HepG2 (cell line): ENCODE results near the gene OR8B2. TPM values are rescaled to one million over a fixed set of nuclear protein-coding genes. Genes with fewer than 3 reads are reported as not detected.
A peak's percentile ranks its signal among the peaks of the same experiment; 100 is the strongest.

ENCODE experiments used
- ATAC-seq: fragments of 200-7000 bp; cut with Tn5 transposase; 3 replicates; pipeline ENCODE4 v1.9.1; 2020; ENCODE audit warnings: mild to moderate bottlenecking, moderate library complexity
- BruUV-seq: library from RNA; stranded (reverse); fragments of 400-500 nt; replicated peaks from 2 replicates; lab custom pipeline; 2021; lab: Mats Ljungman, UMichigan
- CTCF ChIA-PET: fragments of 300-600 bp; formaldehyde crosslinking; extraction: SDS; loops from one replicate; lab custom pipeline; 2021; ENCODE audit warnings: low total read pairs, inconsistent platforms, low intra/inter-chr PET ratio; lab: Yijun Ruan, JAX
- POLR2A ChIA-PET: fragments of 350-600 bp; sonication (Branson Sonifier 250); formaldehyde crosslinking; loops from one replicate; lab custom pipeline; 2020; ENCODE audit warnings: antibody characterized with exemption, inconsistent platforms; lab: Yijun Ruan, JAX
- DNase-seq: peaks from one replicate; pipeline ENCODE4 v3.0.0-alpha.2; 2015; ENCODE audit warnings: low spot score
- FAIRE-seq: peaks from 3 replicates; lab custom pipeline; 2011; peaks lifted over from hg19 to GRCh38; lab: Jason Lieb, UNC
- H2AFZ ChIP-seq: one replicate; pipeline ENCODE4 v1.6.1; 2011; ENCODE audit warnings: low read length, inconsistent platforms
- H3K27ac ChIP-seq: fragments of 300-600 bp; 3 replicates; pipeline ENCODE4 v1.8.0; 2011; ENCODE audit warnings: mixed run types, mild to moderate bottlenecking, mixed read lengths, low read length, inconsistent platforms; ENCODE audit not compliant: insufficient read depth; ENCODE audit errors: extremely low read length
- H3K27me3 ChIP-seq, 2 experiments: fragments of 200-600 bp in 1 of 2; 2 replicates in 1 of 2; 3 replicates in 1 of 2; pipeline versions ENCODE4 v1.6.0 to v1.8.0; 2011; ENCODE audit warnings: low read length in 2 of 2, mild to moderate bottlenecking in 2 of 2, moderate library complexity in 2 of 2, inconsistent platforms in 1 of 2; ENCODE audit not compliant: insufficient read depth in 2 of 2, control insufficient read depth in 1 of 2
- H3K36me3 ChIP-seq, 2 experiments: fragments of 200-600 bp in 1 of 2; replicated peaks in 1 of 2; 2 replicates in 1 of 2; 3 replicates in 1 of 2; pipeline versions ENCODE4 v1.5.1 to v1.8.0; 2011; ENCODE audit warnings: low read length in 2 of 2, inconsistent platforms in 1 of 2; ENCODE audit not compliant: insufficient read depth in 2 of 2, control insufficient read depth in 1 of 2
- H3K4me1 ChIP-seq: 2 replicates; pipeline ENCODE4 v1.5.1; 2012; ENCODE audit warnings: low read length, inconsistent platforms; ENCODE audit not compliant: insufficient read depth
- H3K4me2 ChIP-seq: 2 replicates; pipeline ENCODE4 v1.6.0; 2011; ENCODE audit warnings: low read depth, low read length, inconsistent platforms
- H3K4me3 ChIP-seq, 3 experiments: fragments of 200-600 bp in 1 of 3; sonication (generic), shearing (Covaris generic) in 1 of 3; replicated peaks in 1 of 3; 2 replicates each; pipeline ENCODE4 v1.5.1; 2011 to 2016; ENCODE audit warnings: low read length in 3 of 3, inconsistent platforms in 2 of 3, low read depth in 2 of 3, mild to moderate bottlenecking in 2 of 3, control low read depth in 1 of 3, mixed read lengths in 1 of 3; ENCODE audit not compliant: insufficient read depth in 1 of 3
- H3K79me2 ChIP-seq: one replicate; pipeline ENCODE4 v1.6.1; 2011; ENCODE audit warnings: low read length, inconsistent platforms; ENCODE audit not compliant: insufficient read depth
- H3K9ac ChIP-seq: 2 replicates; pipeline ENCODE4 v1.6.0; 2011; ENCODE audit warnings: mild to moderate bottlenecking, low read depth, low read length, inconsistent platforms; ENCODE audit not compliant: insufficient read depth
- H3K9me3 ChIP-seq: 2 replicates; pipeline ENCODE4 v1.5.1; 2012; ENCODE audit warnings: mild to moderate bottlenecking, low read length
- H4K20me1 ChIP-seq: 2 replicates; pipeline ENCODE4 v1.6.0; 2011; ENCODE audit warnings: inconsistent platforms, mild to moderate bottlenecking, low read length, moderate library complexity; ENCODE audit not compliant: insufficient read depth
- CCDC6 ChIP-seq: sonication (generic); formaldehyde crosslinking; IDR thresholded peaks from 2 replicates; pipeline ENCODE4 v1.8.1; 2022; ENCODE audit warnings: mild to moderate bottlenecking, missing genetic modification reagents, moderate library complexity
- EHMT2 ChIP-seq: fragments of 200-600 bp; sonication (generic); IDR thresholded peaks from 2 replicates; pipeline ENCODE4 v1.7.0; 2017; ENCODE audit warnings: antibody characterized with exemption, low read depth, low read length, borderline replicate concordance
- EP300 ChIP-seq, 3 experiments: sonication (generic) in 1 of 3; formaldehyde crosslinking in 1 of 3; IDR thresholded peaks; 2 replicates each; pipeline versions ENCODE4 v1.5.1 to v1.6.1; 2011 to 2020; ENCODE audit warnings: low read depth in 2 of 3, low read length in 2 of 3, borderline replicate concordance in 1 of 3, improper control_type of control experiment in 1 of 3, mild to moderate bottlenecking in 1 of 3, missing genetic modification reagents in 1 of 3, moderate library complexity in 1 of 3
- GFI1 ChIP-seq: sonication (generic); formaldehyde crosslinking; IDR thresholded peaks from 2 replicates; pipeline ENCODE4 v1.5.0; 2020; ENCODE audit warnings: missing genetic modification reagents, mild to moderate bottlenecking, borderline replicate concordance
- HNF4A ChIP-seq: sonication (generic); formaldehyde crosslinking; IDR thresholded peaks from 2 replicates; pipeline ENCODE4 v1.4.0; 2020; ENCODE audit warnings: missing genetic modification reagents
- HNF4G ChIP-seq, 2 experiments: sonication (generic) in 1 of 2; formaldehyde crosslinking in 1 of 2; IDR thresholded peaks; 2 replicates each; pipeline versions ENCODE4 v1.4.0 to v1.6.1; 2011 to 2020; ENCODE audit warnings: borderline replicate concordance in 2 of 2, low read depth in 2 of 2, mild to moderate bottlenecking in 2 of 2, low read length in 1 of 2, missing genetic modification reagents in 1 of 2, moderate library complexity in 1 of 2
- NCOR1 ChIP-seq: fragments of 200-600 bp; sonication (generic); IDR thresholded peaks from 2 replicates; pipeline ENCODE4 v1.7.0; 2017; ENCODE audit warnings: antibody characterized with exemption, low read length, borderline replicate concordance
- NRL ChIP-seq: sonication (generic); formaldehyde crosslinking; IDR thresholded peaks from 2 replicates; pipeline ENCODE4 v1.5.0; 2020; ENCODE audit warnings: missing genetic modification reagents, mild to moderate bottlenecking, moderate library complexity, borderline replicate concordance
- SOX13 ChIP-seq, 3 experiments: fragments of 450-650 bp in 1 of 3; sonication (generic) in 1 of 3; formaldehyde crosslinking in 1 of 3; IDR thresholded peaks in 2 of 3; conservative IDR thresholded peaks in 1 of 3; 2 replicates each; pipeline versions ENCODE4 v1.5.0 to v1.6.1; 2016 to 2020; ENCODE audit warnings: antibody characterized with exemption in 1 of 3, mild to moderate bottlenecking in 1 of 3, missing compliant biosample characterization in 1 of 3, missing genetic modification reagents in 1 of 3, moderate library complexity in 1 of 3
- SOX5 ChIP-seq: IDR thresholded peaks from 2 replicates; pipeline ENCODE4 v1.6.1; 2016; ENCODE audit warnings: borderline replicate concordance
- SOX6 ChIP-seq, 2 experiments: fragments of 450-650 bp in 1 of 2; sonication (generic) in 1 of 2; formaldehyde crosslinking in 1 of 2; IDR thresholded peaks; 2 replicates each; pipeline versions ENCODE4 v1.4.0 to v1.6.1; 2017 to 2020; ENCODE audit warnings: antibody characterized with exemption in 1 of 2, mild to moderate bottlenecking in 1 of 2, missing genetic modification reagents in 1 of 2
- ZNF337 ChIP-seq: sonication (generic); formaldehyde crosslinking; IDR thresholded peaks from 2 replicates; pipeline ENCODE4 v1.5.1; 2020; ENCODE audit warnings: missing genetic modification reagents, low read depth, mild to moderate bottlenecking, borderline replicate concordance
- ZNF549 ChIP-seq: sonication (generic); formaldehyde crosslinking; IDR thresholded peaks from 2 replicates; pipeline ENCODE4 v1.5.0; 2020; ENCODE audit warnings: missing genetic modification reagents
- ZNF577 ChIP-seq: sonication (generic); formaldehyde crosslinking; IDR thresholded peaks from 2 replicates; pipeline ENCODE4 v1.4.0; 2020; ENCODE audit warnings: mild to moderate bottlenecking, low read depth, missing genetic modification reagents, borderline replicate concordance
- ZNF605 ChIP-seq: sonication (generic); formaldehyde crosslinking; IDR thresholded peaks from 2 replicates; pipeline ENCODE4 v1.8.0; 2022; ENCODE audit warnings: mild to moderate bottlenecking, missing genetic modification reagents
- ZNF772 ChIP-seq: sonication (generic); formaldehyde crosslinking; IDR thresholded peaks from 2 replicates; pipeline ENCODE4 v1.5.0; 2020; ENCODE audit warnings: mild to moderate bottlenecking, missing genetic modification reagents
- ZNF850 ChIP-seq: sonication (generic); formaldehyde crosslinking; conservative IDR thresholded peaks from 2 replicates; pipeline ENCODE4 v1.9.0; 2021; ENCODE audit warnings: mild to moderate bottlenecking, missing genetic modification reagents
- WGBS: methylation state at CpG from one replicate; pipeline ENCODE4 v1.1.6; 2017; ENCODE audit warnings: low lambda C conversion rate; 5-methylcytosine and 5-hydroxymethylcytosine counted together
- in situ Hi-C: cut with HindIII; loops from 2 replicates; pipeline ENCODE4 v1.10.0; 2017; ENCODE audit warnings: low pct_unique_long_range_greater_than_20kb; ENCODE audit not compliant: extremely low pct_ligation_motif_present
- intact Hi-C: fragments of 100-400 bp; cut with micrococcal nuclease; formaldehyde crosslinking; loops from one replicate; pipeline ENCODE4 v1.10.0; 2022; ENCODE audit not compliant: unreplicated experiment
- polyA plus RNA-seq, 8 experiments: library from polyadenylated mRNA; depleted of rRNA in 3 of 8; stranded (reverse) in 7 of 8; unstranded in 1 of 8; fragments of >200 nt; fragmentation: Illumina TruSeq in 4 of 8; extraction: Trizol in 4 of 8; gene quantifications; 2 replicates each; pipeline versions ENCODE4 v1.2.1 to v1.2.3, GENCODE V29; 2011 to 2016; ENCODE audit warnings: low read depth in 4 of 8, missing spikeins in 1 of 8, mixed read lengths in 1 of 8; ENCODE audit not compliant: insufficient read depth in 1 of 8
- total RNA-seq, 5 experiments: library from RNA; depleted of rRNA; stranded (reverse); fragments of >200 nt; fragmentation: Illumina TruSeq; extraction: Trizol; gene quantifications; 2 replicates each; pipeline ENCODE4 v1.2.3, GENCODE V29; 2016; ENCODE audit warnings: low read depth in 1 of 5
- TF ChIP-seq, protein P1 (sequence below): sonication (generic); formaldehyde crosslinking; IDR thresholded peaks from 2 replicates; pipeline ENCODE4 v1.4.0; 2020; ENCODE audit warnings: missing genetic modification reagents; ENCODE audit errors: not compliant biosample characterization
- TF ChIP-seq, protein P2 (sequence below): sonication (generic); formaldehyde crosslinking; IDR thresholded peaks from 2 replicates; pipeline ENCODE4 v1.8.0; 2022; ENCODE audit warnings: mild to moderate bottlenecking, missing genetic modification reagents
- TF ChIP-seq, protein P3 (sequence below): sonication (generic); formaldehyde crosslinking; IDR thresholded peaks from 2 replicates; pipeline ENCODE4 v1.5.0; 2020; ENCODE audit warnings: mild to moderate bottlenecking, missing genetic modification reagents

OR8B2 gene
- total and polyA plus RNA-seq, 2 of the 13 experiments (the other 11 are each of a cell fraction or from before 2014, with no cell fraction given), result not detected

DNA sequence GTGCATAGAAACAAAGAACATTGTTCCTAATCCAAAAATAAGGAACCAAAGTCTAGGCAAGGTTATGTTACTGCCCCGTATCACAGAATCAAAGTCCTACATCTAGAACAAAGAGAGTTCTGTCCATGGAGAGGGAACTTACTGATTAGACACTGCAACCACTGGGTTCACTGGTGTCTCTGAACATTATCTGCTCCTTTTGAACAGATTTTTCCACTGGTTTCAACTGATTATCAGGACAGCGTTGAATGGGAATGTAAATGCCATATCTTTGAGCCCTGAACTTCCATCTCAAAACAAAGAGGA, 44.2 kb downstream of the OR8B2 start:
- Histone ChIP-seq H3K9ac (no peak overlapping the region), H3K4me1 (peaks cover 23% of the 10 kb centered on the region), H2AFZ (no peak overlapping the region), H4K20me1 (no peaks in the 10 kb centered on the region), H3K9me3 (no peaks in the 10 kb centered on the region), H3K36me3 (no peaks in the 10 kb centered on the region), H3K79me2 (no peaks in the 10 kb centered on the region), H3K4me2 (no peak overlapping the region), H3K27me3 (no peaks in the 10 kb centered on the region), H3K27ac (no peak overlapping the region), H3K4me3 (no peak overlapping the region)
- in situ Hi-C loops (no loop called here), intact Hi-C loops (no loop called here)
- ATAC-seq (peak; percentile 97), DNase-seq (peak; percentile 64), FAIRE-seq (peak; percentile 76)
- ChIA-PET POLR2A (no interaction called here), CTCF (no interaction called here)
- no TSS peak for BruUV-seq
- WGBS, result 0% methylated on average over 2 of the region's 2 CpGs
- peak; percentile 66 for TF ChIP-seq HNF4A (CRISPR knock-in tag)
- TF ChIP-seq, protein P1, sequence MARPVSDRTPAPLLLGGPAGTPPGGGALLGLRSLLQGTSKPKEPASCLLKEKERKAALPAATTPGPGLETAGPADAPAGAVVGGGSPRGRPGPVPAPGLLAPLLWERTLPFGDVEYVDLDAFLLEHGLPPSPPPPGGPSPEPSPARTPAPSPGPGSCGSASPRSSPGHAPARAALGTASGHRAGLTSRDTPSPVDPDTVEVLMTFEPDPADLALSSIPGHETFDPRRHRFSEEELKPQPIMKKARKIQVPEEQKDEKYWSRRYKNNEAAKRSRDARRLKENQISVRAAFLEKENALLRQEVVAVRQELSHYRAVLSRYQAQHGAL (CRISPR knock-in tag), result no peak
- no peak for TF ChIP-seq ZNF850 (CRISPR knock-in tag)
- TF ChIP-seq CCDC6, result no peak
- peak; percentile 40; the same call in 1 of the 2 replicates for TF ChIP-seq NCOR1
- TF ChIP-seq GFI1 (CRISPR knock-in tag), result 0 out of 2 replicates have a peak, but pooled peaks have one; percentile 45
- TF ChIP-seq ZNF337 (CRISPR knock-in tag), result no peak
- TF ChIP-seq SOX13 (IDR thresholded peaks at IDR 0.05), result no peak
- TF ChIP-seq SOX13 (CRISPR knock-in tag; conservative IDR thresholded peaks at IDR 0.05 in 1 of 2, IDR thresholded peaks at IDR 0.05 in 1 of 2), result peak in 1 of 2 experiments; percentile 85; a peak in 2 of 4 replicates
- TF ChIP-seq, protein P2, sequence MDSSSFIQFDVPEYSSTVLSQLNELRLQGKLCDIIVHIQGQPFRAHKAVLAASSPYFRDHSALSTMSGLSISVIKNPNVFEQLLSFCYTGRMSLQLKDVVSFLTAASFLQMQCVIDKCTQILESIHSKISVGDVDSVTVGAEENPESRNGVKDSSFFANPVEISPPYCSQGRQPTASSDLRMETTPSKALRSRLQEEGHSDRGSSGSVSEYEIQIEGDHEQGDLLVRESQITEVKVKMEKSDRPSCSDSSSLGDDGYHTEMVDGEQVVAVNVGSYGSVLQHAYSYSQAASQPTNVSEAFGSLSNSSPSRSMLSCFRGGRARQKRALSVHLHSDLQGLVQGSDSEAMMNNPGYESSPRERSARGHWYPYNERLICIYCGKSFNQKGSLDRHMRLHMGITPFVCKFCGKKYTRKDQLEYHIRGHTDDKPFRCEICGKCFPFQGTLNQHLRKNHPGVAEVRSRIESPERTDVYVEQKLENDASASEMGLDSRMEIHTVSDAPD (CRISPR knock-in tag), result 0 out of 2 replicates have a peak, but pooled peaks have one; percentile 6
- peak in 1 of 2 experiments; percentile 49; a peak in 1 of 4 replicates for TF ChIP-seq EP300 (IDR thresholded peaks at IDR 0.05; ENCODE audit: low read depth in 2 of 2, low read length in 2 of 2)
- no peak for TF ChIP-seq EP300 (CRISPR knock-in tag; IDR thresholded peaks at IDR 0.05; ENCODE audit: borderline replicate concordance)
- peak; percentile 30; the same call in 1 of the 2 replicates for TF ChIP-seq EHMT2
- TF ChIP-seq SOX5 (CRISPR knock-in tag), result peak; percentile 74; the same call in 1 of the 2 replicates
- peak; percentile 47; the same call in 1 of the 2 replicates for TF ChIP-seq HNF4G (IDR thresholded peaks at IDR 0.05; ENCODE audit: borderline replicate concordance, low read depth, low read length)
- no peak for TF ChIP-seq HNF4G (CRISPR knock-in tag; IDR thresholded peaks at IDR 0.05; ENCODE audit: borderline replicate concordance, low read depth)
- TF ChIP-seq ZNF772 (CRISPR knock-in tag), result peak; percentile 74; the same call in 1 of the 2 replicates
- TF ChIP-seq ZNF549, result no peak
- TF ChIP-seq SOX6 (IDR thresholded peaks at IDR 0.05), result no peak
- TF ChIP-seq SOX6 (CRISPR knock-in tag; IDR thresholded peaks at IDR 0.05), result peak; percentile 79
- no peak for TF ChIP-seq ZNF577 (CRISPR knock-in tag)
- TF ChIP-seq ZNF605 (CRISPR knock-in tag), result no peak
- TF ChIP-seq NRL (CRISPR knock-in tag), result no peak
- TF ChIP-seq, protein P3, sequence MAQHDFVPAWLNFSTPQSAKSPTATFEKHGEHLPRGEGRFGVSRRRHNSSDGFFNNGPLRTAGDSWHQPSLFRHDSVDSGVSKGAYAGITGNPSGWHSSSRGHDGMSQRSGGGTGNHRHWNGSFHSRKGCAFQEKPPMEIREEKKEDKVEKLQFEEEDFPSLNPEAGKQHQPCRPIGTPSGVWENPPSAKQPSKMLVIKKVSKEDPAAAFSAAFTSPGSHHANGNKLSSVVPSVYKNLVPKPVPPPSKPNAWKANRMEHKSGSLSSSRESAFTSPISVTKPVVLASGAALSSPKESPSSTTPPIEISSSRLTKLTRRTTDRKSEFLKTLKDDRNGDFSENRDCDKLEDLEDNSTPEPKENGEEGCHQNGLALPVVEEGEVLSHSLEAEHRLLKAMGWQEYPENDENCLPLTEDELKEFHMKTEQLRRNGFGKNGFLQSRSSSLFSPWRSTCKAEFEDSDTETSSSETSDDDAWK (CRISPR knock-in tag), result no peak
